Stimulated activated CD8-positive, alpha-beta memory T cell treated with anti-CD3 and anti-CD28 coated beads, Interleukin-4, amount 100 ng/mL, for 1 hour (primary cell): ENCODE results near the gene ORM2.

ENCODE experiments used
- DNase-seq, 2 donors: peaks; one replicate each; pipeline ENCODE4 v3.0.0-alpha.2; 2020; ENCODE audit warnings: low read depth in 2 of 2, low spot score in 1 of 2

ORM2 gene

GRCh38 chr9:114291886-114292590 is 37.6 kb upstream of the ORM2 start:
- DNase-seq, result no peak

DNA sequence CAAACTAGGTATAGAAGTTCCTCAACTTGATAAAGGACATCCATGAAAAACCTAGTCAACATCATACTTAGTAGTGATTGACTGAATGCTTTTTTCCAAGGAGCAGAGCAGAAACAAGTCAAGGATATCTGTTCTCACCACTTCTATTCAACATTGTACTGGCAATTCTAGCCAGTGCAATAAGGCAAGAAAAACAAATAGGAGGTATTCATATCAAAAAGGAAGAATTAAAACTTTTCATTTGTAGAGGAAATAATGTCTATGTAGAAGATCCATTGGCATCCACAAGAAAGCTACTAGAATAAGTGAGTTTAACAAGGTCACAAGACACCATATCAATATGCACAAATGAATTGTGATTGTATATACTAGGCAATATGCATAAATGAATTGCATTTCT is 35.0 kb upstream of the ORM2 start:
- DNase-seq, result no peak

- DNase-seq, result no peak
Measured at GRCh38 chr9:114296338-114296737, 33.3 kb upstream of the ORM2 start.

DNA sequence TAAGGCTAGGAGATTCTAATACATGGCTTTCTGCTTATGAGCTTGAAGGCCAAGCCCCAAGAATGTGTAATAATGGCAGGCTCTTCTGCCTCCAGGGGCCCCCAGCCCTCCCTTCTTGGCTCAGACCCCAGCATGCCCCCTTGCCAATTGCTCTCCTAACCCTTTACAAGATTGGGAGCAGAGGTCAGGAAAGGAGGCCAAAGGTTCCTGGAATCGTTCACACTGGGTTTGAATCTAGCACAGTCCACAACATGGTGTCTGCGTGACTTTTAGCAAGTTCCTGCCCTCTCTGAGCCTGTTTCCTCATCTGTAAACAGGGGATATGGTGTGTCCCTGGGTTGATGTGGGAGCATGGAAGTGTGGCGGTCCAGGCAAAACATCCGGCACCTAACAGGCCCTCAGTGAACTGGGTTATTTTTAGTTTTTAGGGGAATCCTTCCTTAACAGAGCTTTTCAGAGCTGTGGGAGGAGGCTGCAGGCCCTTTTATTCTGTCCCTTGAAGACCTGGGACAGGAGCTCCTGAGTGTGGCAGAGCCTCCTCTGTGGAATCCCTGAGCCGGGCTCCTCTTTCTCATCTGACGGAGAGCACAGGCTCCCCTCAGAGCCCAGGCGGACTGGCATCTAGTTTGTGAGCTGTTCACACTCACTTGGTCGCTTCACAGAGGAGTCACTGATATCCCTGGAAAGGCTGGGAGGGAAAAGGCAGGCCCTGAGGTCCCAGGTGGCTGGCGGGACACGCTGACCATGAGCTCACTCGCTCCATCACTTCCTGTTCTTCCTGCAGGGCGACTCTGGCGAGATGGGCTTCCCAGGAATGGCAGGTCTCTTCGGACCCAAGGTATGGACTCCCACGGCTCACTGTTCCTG is 30.1 kb upstream of the ORM2 start:
- no peak for DNase-seq

GRCh38 chr9:114300153-114300845 is 29.4 kb upstream of the ORM2 start:
- DNase-seq, result no peak

DNA sequence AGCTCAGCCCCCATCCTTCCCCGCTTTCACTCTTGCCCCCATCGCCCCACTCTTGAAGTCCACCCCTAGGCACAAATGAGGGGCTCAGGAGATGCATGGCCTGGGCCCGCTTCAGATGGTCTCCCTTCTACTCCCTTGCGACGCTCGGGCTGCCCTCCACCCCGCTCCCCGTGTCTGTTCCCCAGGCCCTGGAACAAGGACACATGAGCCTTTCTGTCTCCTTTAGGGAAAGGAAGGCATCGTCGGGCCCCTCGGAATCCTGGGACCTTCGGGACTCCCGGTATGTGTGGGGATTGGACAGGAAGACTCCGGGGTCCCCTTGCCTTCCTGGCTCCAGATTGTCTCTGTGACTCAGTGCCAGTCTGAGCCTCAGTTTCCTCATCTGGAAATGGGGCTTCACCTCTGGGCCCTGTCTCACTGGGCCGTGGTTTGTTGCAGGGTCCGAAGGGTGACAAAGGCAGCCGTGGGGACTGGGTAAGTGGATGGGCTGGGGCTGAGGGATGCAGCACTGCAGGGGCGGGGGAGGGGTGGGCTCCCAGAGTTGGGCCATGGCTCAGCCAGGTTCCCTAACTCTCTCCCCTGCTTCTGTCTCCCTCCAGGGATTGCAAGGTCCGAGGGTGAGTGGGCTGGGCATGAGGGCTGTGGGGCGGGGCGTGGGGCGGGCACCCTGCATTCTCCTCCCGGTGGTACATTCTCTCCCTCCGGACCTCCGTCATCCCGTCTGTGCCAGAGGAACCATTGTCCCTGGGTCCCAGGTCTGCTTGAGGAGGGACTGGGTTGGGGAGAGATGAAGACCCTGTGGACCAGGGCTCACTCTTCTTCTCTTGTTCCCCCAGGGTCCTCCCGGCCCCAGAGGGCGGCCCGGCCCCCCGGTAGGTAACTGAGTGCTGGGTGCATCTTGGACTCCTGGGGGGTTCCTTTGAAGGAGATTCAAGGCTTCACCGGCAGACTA is 28.5 kb upstream of the ORM2 start:
- DNase-seq, result no peak

DNA sequence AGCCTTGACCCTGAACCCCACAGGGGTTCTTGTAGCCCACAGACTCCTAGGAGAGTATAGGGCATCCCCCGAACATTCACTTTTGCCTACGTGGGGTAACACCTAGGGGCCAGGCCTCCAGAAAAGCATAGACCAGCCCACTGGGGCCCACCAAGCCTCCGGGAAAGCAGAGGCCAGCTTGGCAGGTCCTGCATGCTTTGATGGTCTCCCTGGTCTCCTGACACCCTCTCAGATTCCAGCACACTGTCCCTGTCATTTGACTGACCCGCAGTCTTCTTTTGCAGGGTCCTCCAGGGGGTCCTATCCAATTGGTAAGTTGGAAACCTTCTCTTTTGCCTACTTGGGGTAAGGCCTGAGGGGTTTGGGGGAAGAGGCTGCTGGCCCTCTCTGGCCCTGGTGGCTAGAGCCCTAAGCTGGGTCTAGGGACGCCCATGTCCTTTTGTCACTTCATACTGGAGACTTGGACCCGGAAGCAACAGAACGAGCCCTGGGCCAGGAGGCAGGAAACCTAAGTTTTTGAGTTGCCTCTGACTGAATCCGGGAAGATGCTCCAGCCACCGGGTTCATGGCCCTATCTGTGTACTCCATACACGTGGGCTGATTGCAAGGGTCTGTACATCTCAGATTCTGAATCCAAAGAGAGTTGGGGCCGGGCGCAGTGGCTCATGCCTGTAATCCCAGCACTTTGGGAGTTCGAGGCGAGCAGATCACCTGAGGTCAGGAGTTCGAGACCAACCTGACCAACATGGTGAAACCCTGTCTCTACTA is 27.7 kb upstream of the ORM2 start:
- DNase-seq, result no peak

GRCh38 chr9:114302727-114303126 is 26.9 kb upstream of the ORM2 start:
- DNase-seq, result no peak

- DNase-seq, result no peak
Measured at GRCh38 chr9:114303571-114303970, 26.1 kb upstream of the ORM2 start.

- no peak for DNase-seq
Measured at GRCh38 chr9:114303977-114304376, 25.7 kb upstream of the ORM2 start.

DNA sequence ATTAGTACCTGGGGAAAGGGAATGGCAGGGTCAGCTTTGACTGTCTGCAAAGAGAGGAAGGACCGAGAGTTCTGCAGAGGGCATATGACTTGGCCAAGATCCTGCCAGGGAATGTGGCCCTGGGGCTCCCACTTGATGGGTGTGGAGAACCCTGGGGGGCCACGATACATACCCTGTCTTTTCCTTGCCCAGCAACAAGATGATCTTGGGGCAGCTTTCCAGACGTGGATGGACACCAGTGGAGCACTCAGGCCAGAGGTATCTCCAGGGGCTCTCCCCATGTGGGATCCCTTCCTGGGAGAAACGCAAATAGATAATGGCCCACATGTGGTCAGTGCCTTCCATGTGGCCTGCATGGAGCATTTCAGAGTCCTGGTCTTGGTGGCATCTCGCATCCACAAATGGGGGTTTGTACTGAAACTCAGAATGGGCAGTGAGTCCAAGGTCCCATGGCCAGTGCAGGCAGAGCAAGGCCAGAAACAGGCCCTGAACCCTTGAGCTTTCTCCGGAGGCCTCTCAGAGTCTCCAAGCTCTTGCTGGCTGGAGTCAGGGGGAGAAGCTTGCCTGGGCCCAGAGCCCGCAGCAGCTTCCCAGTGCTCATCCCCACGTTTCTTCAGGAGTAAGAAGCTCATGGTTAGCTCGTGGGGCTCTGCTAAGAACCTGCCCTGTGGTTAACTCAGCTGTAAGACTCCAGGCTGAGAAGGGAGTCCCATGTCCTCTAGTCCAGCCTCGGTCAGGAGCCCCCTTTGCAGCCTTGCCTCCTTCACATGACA is 25.1 kb upstream of the ORM2 start:
- no peak for DNase-seq

DNA sequence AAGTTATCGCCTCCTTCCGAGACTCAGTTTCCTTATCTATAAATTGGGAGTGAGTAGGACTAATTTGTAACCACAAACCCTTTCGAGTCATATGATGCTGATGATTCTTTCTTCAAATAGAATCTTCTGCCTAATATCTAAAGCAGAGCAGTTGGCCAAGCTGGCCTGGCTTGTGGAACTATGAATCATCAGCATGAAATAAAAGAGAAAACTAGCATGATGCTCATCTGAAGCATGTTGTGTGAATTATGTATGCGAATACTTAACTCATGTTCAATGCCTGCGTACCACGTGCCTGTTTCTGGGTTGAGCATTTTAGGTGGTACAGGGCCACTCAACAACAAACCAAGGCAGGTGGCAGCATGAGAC is 21.8 kb upstream of the ORM2 start:
- DNase-seq, result no peak

GRCh38 chr9:114308361-114308950 is 21.2 kb upstream of the ORM2 start:
- no peak for DNase-seq

DNA sequence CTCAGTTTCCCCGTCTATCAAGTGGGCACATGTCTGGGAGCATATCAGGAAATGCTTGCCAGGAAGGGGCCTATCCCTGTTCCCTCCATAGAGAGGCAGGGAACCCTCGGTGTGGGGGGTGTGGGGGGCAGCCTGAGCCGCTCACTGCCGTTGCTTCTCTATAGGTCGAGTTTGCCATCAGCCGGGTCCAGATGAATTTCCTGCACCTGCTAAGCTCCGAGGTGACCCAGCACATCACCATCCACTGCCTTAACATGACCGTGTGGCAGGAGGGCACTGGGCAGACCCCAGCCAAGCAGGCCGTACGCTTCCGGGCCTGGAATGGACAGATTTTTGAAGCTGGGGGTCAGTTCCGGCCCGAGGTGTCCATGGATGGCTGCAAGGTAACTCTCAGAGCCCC is 20.6 kb upstream of the ORM2 start:
- no peak for DNase-seq

GRCh38 chr9:114310471-114311450 is 18.9 kb upstream of the ORM2 start:
- no peak for DNase-seq

- DNase-seq, result no peak
Measured at GRCh38 chr9:114311571-114312512, 17.8 kb upstream of the ORM2 start.

DNA sequence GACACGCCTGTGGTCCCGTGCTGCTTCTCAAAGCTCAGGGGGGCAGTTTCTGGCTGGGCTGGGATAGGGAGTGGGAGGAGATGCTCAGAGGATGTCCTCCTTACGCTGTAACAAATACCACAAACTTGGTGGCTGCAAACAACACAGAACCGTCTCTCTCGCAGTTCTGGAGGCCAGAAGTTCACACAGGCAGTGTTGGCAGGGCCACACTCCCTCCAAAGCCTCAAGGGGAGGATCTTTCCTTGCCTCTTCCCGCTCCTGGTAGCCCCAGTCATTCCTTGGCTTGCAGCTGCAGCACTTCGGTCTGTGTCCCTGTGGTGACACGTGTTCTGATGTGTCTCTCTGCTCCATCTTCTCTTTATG is 17.2 kb upstream of the ORM2 start:
- no peak for DNase-seq
